WTC11 (cell line): ENCODE data around the gene MLXIP. TPM values are rescaled to one million over a fixed set of nuclear protein-coding genes. Genes with fewer than 3 reads are reported as not detected.
A peak's percentile ranks its signal among the peaks of the same experiment; 100 is the strongest.

Experiments
- ATAC-seq: fragments of 200-7000 bp; cut with Tn5 transposase; 2 replicates; pipeline ENCODE4 v1.10.0; 2021; ENCODE audit warnings: mild to moderate bottlenecking, moderate library complexity
- CTCF ChIA-PET: fragments of 300-600 bp; sonication (Branson Sonifier 250); formaldehyde crosslinking; loops from one replicate; lab custom pipeline; 2021; ENCODE audit warnings: antibody characterized with exemption; lab: Charles Lee
- POLR2A ChIA-PET: fragments of 350-600 bp; sonication (Branson Sonifier 250); formaldehyde crosslinking; loops from one replicate; lab custom pipeline; 2021; ENCODE audit warnings: antibody characterized with exemption; lab: Charles Lee
- DNase-seq: peaks from one replicate; pipeline ENCODE4 v3.0.0; 2021; ENCODE audit warnings: low spot score
- H3K27ac Mint-ChIP-seq: 2 replicates; pipeline ENCODE4 v1.8.0; 2021; ENCODE audit warnings: mixed read lengths
- H3K27me3 Mint-ChIP-seq: 2 replicates; pipeline ENCODE4 v1.8.0; 2021; ENCODE audit warnings: low read depth, mild to moderate bottlenecking, moderate library complexity, mixed read lengths
- H3K36me3 Mint-ChIP-seq: 2 replicates; pipeline ENCODE4 v1.8.0; 2021; ENCODE audit warnings: mixed read lengths
- H3K4me1 Mint-ChIP-seq: 2 replicates; pipeline ENCODE4 v1.8.0; 2022; ENCODE audit warnings: mixed read lengths
- H3K4me3 Mint-ChIP-seq: 2 replicates; pipeline ENCODE4 v1.8.0; 2021; ENCODE audit warnings: mild to moderate bottlenecking, moderate library complexity, mixed read lengths
- H3K9me3 Mint-ChIP-seq: 2 replicates; pipeline ENCODE4 v1.8.0; 2021; ENCODE audit warnings: mixed read lengths
- ATF1 ChIP-seq: sonication (generic); formaldehyde crosslinking; IDR thresholded peaks from 2 replicates; pipeline ENCODE4 v1.8.1; 2023; ENCODE audit warnings: mild to moderate bottlenecking, moderate library complexity, missing genetic modification reagents
- ATF2 ChIP-seq: sonication (generic); formaldehyde crosslinking; IDR thresholded peaks from 2 replicates; pipeline ENCODE4 v1.8.1; 2022; ENCODE audit warnings: low read depth, missing genetic modification reagents, borderline replicate concordance
- CBFB ChIP-seq: sonication (generic); formaldehyde crosslinking; IDR thresholded peaks from 2 replicates; pipeline ENCODE4 v1.8.1; 2022; ENCODE audit warnings: mild to moderate bottlenecking, low read depth, missing genetic modification reagents
- CREM ChIP-seq: sonication (generic); formaldehyde crosslinking; IDR thresholded peaks from 2 replicates; pipeline ENCODE4 v1.8.1; 2022; ENCODE audit warnings: mild to moderate bottlenecking, missing genetic modification reagents, moderate library complexity
- E2F5 ChIP-seq: sonication (generic); formaldehyde crosslinking; IDR thresholded peaks from 2 replicates; pipeline ENCODE4 v1.8.1; 2022; ENCODE audit warnings: mild to moderate bottlenecking, moderate library complexity, missing genetic modification reagents
- ELF4 ChIP-seq: sonication (generic); formaldehyde crosslinking; IDR thresholded peaks from 2 replicates; pipeline ENCODE4 v1.8.1; 2022; ENCODE audit warnings: low read depth, mild to moderate bottlenecking, moderate library complexity, missing genetic modification reagents
- FOXK1 ChIP-seq: sonication (generic); formaldehyde crosslinking; IDR thresholded peaks from 2 replicates; pipeline ENCODE4 v1.8.0; 2022; ENCODE audit warnings: mild to moderate bottlenecking, moderate library complexity, missing genetic modification reagents
- FOXP1 ChIP-seq: sonication (generic); formaldehyde crosslinking; IDR thresholded peaks from 2 replicates; pipeline ENCODE4 v1.8.0; 2022; ENCODE audit warnings: missing genetic modification reagents, mild to moderate bottlenecking, moderate library complexity, borderline replicate concordance
- FOXP4 ChIP-seq: sonication (generic); formaldehyde crosslinking; IDR thresholded peaks from 2 replicates; pipeline ENCODE4 v1.8.0; 2022; ENCODE audit warnings: mild to moderate bottlenecking, missing genetic modification reagents
- HMGA2 ChIP-seq: fragments of 250-450 bp; sonication (Bioruptor Pico); IDR thresholded peaks from 2 replicates; pipeline ENCODE4 v1.4.0; 2021; ENCODE audit warnings: mild to moderate bottlenecking, moderate library complexity
- IRF1 ChIP-seq: sonication (generic); formaldehyde crosslinking; IDR thresholded peaks from 2 replicates; pipeline ENCODE4 v1.8.0; 2023; ENCODE audit warnings: missing genetic modification reagents
- JUN ChIP-seq: sonication (generic); formaldehyde crosslinking; IDR thresholded peaks from 2 replicates; pipeline ENCODE4 v1.8.0; 2023; ENCODE audit warnings: mild to moderate bottlenecking, missing genetic modification reagents
- KAT7 ChIP-seq: sonication (generic); formaldehyde crosslinking; IDR thresholded peaks from 2 replicates; pipeline ENCODE4 v1.8.1; 2023; ENCODE audit warnings: missing genetic modification reagents, mild to moderate bottlenecking, borderline replicate concordance
- NFE2L1 ChIP-seq: sonication (generic); formaldehyde crosslinking; IDR thresholded peaks from 2 replicates; pipeline ENCODE4 v1.8.1; 2023; ENCODE audit warnings: missing genetic modification reagents
- NR1H2 ChIP-seq: sonication (generic); formaldehyde crosslinking; IDR thresholded peaks from 2 replicates; pipeline ENCODE4 v1.9.0; 2021; ENCODE audit warnings: mild to moderate bottlenecking, moderate library complexity, missing genetic modification reagents
- NR2C2 ChIP-seq: sonication (generic); formaldehyde crosslinking; IDR thresholded peaks from 2 replicates; pipeline ENCODE4 v1.8.0; 2022; ENCODE audit warnings: mild to moderate bottlenecking, missing genetic modification reagents
- RORB ChIP-seq: fragments of 250-450 bp; sonication (Bioruptor Pico); IDR thresholded peaks from 2 replicates; pipeline ENCODE4 v1.9.0; 2021; ENCODE audit warnings: mild to moderate bottlenecking
- TP53 ChIP-seq: sonication (generic); formaldehyde crosslinking; IDR thresholded peaks from 2 replicates; pipeline ENCODE4 v1.8.1; 2023; ENCODE audit warnings: mild to moderate bottlenecking, missing genetic modification reagents
- USF2 ChIP-seq: sonication (generic); formaldehyde crosslinking; IDR thresholded peaks from 2 replicates; pipeline ENCODE4 v1.8.1; 2023; ENCODE audit warnings: mild to moderate bottlenecking, missing genetic modification reagents, moderate library complexity
- ZNF232 ChIP-seq: sonication (generic); formaldehyde crosslinking; IDR thresholded peaks from 2 replicates; pipeline ENCODE4 v1.8.0; 2022; ENCODE audit warnings: mild to moderate bottlenecking, missing genetic modification reagents
- ZNF263 ChIP-seq: sonication (generic); formaldehyde crosslinking; IDR thresholded peaks from 2 replicates; pipeline ENCODE4 v1.8.1; 2022; ENCODE audit warnings: low read depth, mild to moderate bottlenecking, moderate library complexity, missing genetic modification reagents
- ZNF317 ChIP-seq: sonication (generic); formaldehyde crosslinking; IDR thresholded peaks from 2 replicates; pipeline ENCODE4 v1.8.1; 2023; ENCODE audit warnings: low read depth, mild to moderate bottlenecking, moderate library complexity, missing genetic modification reagents, borderline replicate concordance
- ZNF416 ChIP-seq: fragments of 250-450 bp; sonication (Bioruptor Pico); IDR thresholded peaks from 2 replicates; pipeline ENCODE4 v1.9.0; 2021; ENCODE audit warnings: mild to moderate bottlenecking, inconsistent platforms
- ZNF423 ChIP-seq: fragments of 250-450 bp; sonication (Bioruptor Pico); IDR thresholded peaks from 2 replicates; pipeline ENCODE4 v2.1.2; 2022; ENCODE audit warnings: mild to moderate bottlenecking, moderate library complexity
- ZNF425 ChIP-seq: fragments of 250-450 bp; sonication (Bioruptor Pico); conservative IDR thresholded peaks from 2 replicates; pipeline ENCODE4 v1.9.0; 2021; ENCODE audit warnings: mild to moderate bottlenecking
- ZNF532 ChIP-seq: fragments of 250-450 bp; sonication (Bioruptor Pico); IDR thresholded peaks from 2 replicates; pipeline ENCODE4 v1.9.0; 2021; ENCODE audit warnings: mild to moderate bottlenecking, borderline replicate concordance
- total RNA-seq: library from RNA; stranded (reverse); gene quantifications from 3 replicates; pipeline ENCODE4 v1.2.3, GENCODE V29; 2021

MLXIP gene
- total RNA-seq, 1 experiment from 2014 or later, result 49.4 TPM

GRCh38 chr12:122079033-122079531, 526 bp downstream of the MLXIP start:
- peaks cover 8% of the 10 kb centered on the region for H3K27me3 Mint-ChIP-seq
- ATAC-seq (peak; percentile 16), DNase-seq (no peak)
- peaks cover 31% of the 10 kb centered on the region for H3K4me1 Mint-ChIP-seq
- ChIA-PET POLR2A (interaction anchor here (1.5 kb wide), 2 partner anchors 15 to 252 kb away, joined by 3 to 8 read pairs; no protein-coding TSS in a partner anchor), CTCF (interaction anchor here (0.9 to 3.4 kb wide), 6 partner anchors 9 to 191 kb away, joined by 3 to 12 read pairs (median 9); partner anchors contain the start of genes CFAP251 and PSMD9)
- peaks cover 5% of the 10 kb centered on the region for H3K36me3 Mint-ChIP-seq
- peak overlapping the region; percentile 87 for H3K4me3 Mint-ChIP-seq
- no peaks in the 10 kb centered on the region for H3K9me3 Mint-ChIP-seq
- H3K27ac Mint-ChIP-seq, result no peak overlapping the region
- TF ChIP-seq NR1H2 (CRISPR knock-in tag) (no peak), USF2 (no peak), ZNF416 (no peak), CBFB (no peak), ZNF263 (CRISPR knock-in tag) (no peak; the same call in 1 of the 2 replicates), HMGA2 (CRISPR knock-in tag) (no peak), ATF1 (CRISPR knock-in tag) (0 out of 2 replicates have a peak, but pooled peaks have one; percentile 34), ZNF232 (CRISPR knock-in tag) (0 out of 2 replicates have a peak, but pooled peaks have one; percentile 48), NR2C2 (CRISPR knock-in tag) (no peak), CREM (CRISPR knock-in tag) (no peak), ZNF423 (CRISPR knock-in tag) (no peak), ATF2 (CRISPR knock-in tag) (0 out of 2 replicates have a peak, but pooled peaks have one; percentile 52), ZNF317 (CRISPR knock-in tag) (peak; percentile 57; the same call in 1 of the 2 replicates), FOXP4 (CRISPR knock-in tag) (peak; percentile 92), IRF1 (CRISPR knock-in tag) (no peak), E2F5 (CRISPR knock-in tag) (0 out of 2 replicates have a peak, but pooled peaks have one; percentile 25), NFE2L1 (CRISPR knock-in tag) (0 out of 2 replicates have a peak, but pooled peaks have one; percentile 81), KAT7 (CRISPR knock-in tag) (no peak), FOXK1 (CRISPR knock-in tag) (no peak), ZNF532 (CRISPR knock-in tag) (no peak), JUN (CRISPR knock-in tag) (peak; percentile 79; the same call in 1 of the 2 replicates), TP53 (CRISPR knock-in tag) (no peak; the same call in 1 of the 2 replicates), FOXP1 (CRISPR knock-in tag) (peak; percentile 95; the same call in 1 of the 2 replicates), ZNF425 (CRISPR knock-in tag) (no peak), ELF4 (CRISPR knock-in tag) (no peak), RORB (CRISPR knock-in tag) (no peak)
